ENCODE results near the gene GNB4. TPM values are rescaled to one million over a fixed set of nuclear protein-coding genes. Genes with fewer than 3 reads are reported as not detected.

GNB4 gene
- total and polyA plus RNA-seq, 2 of the 8 experiments (the other 6 are each of a cell fraction or from before 2014, with no cell fraction given) = 13.4 to 29.2 TPM

DNA sequence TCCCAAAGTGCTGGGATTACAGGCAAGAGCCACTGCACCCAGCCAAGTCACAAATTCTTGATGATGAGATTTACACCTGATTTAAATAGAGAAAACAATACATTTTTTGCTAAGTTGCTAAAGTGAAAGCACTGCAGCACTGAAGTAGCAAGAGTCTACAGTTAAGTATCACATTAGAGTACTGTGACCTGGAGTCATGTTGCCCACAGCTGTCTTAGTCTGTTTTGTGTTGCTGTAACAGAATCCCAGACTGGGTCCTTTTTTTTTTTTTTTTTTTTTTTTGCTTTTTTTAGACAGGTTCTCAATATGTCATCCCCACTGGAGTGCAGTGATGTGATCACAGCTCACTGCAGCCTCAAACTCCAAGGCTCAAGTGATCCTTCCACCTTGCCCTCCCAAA, 23.2 kb upstream of the GNB4 start:
- Histone ChIP-seq H3K27me3 (replicated peaks in 1 of 4; ENCODE audit: control insufficient read depth in 3 of 4, extremely low read depth in 1 of 4, insufficient read depth in 3 of 4, low read length in 3 of 4) (no peaks in the 10 kb centered on the region), H2BK20ac (ENCODE audit: low read length) (no peak overlapping the region), H4K8ac (ENCODE audit: extremely low read depth, insufficient read depth, low read length) (no peak overlapping the region), H3K79me2 (ENCODE audit: control insufficient read depth in 1 of 2, insufficient read depth in 2 of 2, low read length in 2 of 2) (no peaks in the 10 kb centered on the region), H3K79me1 (ENCODE audit: low read depth, low read length) (no peaks in the 10 kb centered on the region), H4K20me1 (replicated peaks in 1 of 2; ENCODE audit: control insufficient read depth in 1 of 2, insufficient read depth in 2 of 2, low read length in 2 of 2) (no peaks in the 10 kb centered on the region), H2AFZ (ENCODE audit: low read length) (no peak overlapping the region), H4K91ac (replicated peaks; ENCODE audit: insufficient read length, low read length) (no peak overlapping the region), H3K56ac (replicated peaks; ENCODE audit: insufficient read length, low read depth, low read length) (no peak overlapping the region), H4K5ac (ENCODE audit: insufficient read length, low read depth, low read length) (no peak overlapping the region), H2BK120ac (replicated peaks; ENCODE audit: low read depth, low read length) (no peak overlapping the region), H3K36me3 (ENCODE audit: control insufficient read depth in 2 of 4, insufficient read depth in 4 of 4, low read length in 3 of 4) (no peaks in the 10 kb centered on the region), H3K4me2 (ENCODE audit: insufficient read depth in 1 of 2, low read depth in 2 of 2, low read length in 2 of 2) (no peak overlapping the region), H3K9ac (replicated peaks in 1 of 4; ENCODE audit: extremely low read depth in 1 of 4, low read depth in 3 of 4, low read length in 3 of 4) (no peak overlapping the region), H3K23ac (ENCODE audit: insufficient read length) (no peak overlapping the region), H3K27ac (ENCODE audit: low read depth, low read length) (no peak overlapping the region), H2AK5ac (ENCODE audit: low read depth, low read length) (no peak overlapping the region), H3K18ac (ENCODE audit: extremely low read depth, low read length) (no peak overlapping the region), H3K4ac (replicated peaks; ENCODE audit: insufficient read length, low read depth, low read length) (no peak overlapping the region), H3K23me2 (ENCODE audit: low read depth, low read length) (no peaks in the 10 kb centered on the region), H3K4me3 (ENCODE audit: extremely low read depth in 1 of 4, insufficient read depth in 2 of 4, low read depth in 3 of 4, low read length in 4 of 4) (no peak overlapping the region), H3K14ac (ENCODE audit: insufficient read length) (no peak overlapping the region), H2BK12ac (ENCODE audit: low read depth, low read length) (no peak overlapping the region), H3K9me3 (ENCODE audit: insufficient read depth in 2 of 2, low read depth in 1 of 2, low read length in 1 of 2) (no peaks in the 10 kb centered on the region), H2BK5ac (ENCODE audit: low read depth, low read length) (no peak overlapping the region), H2BK15ac (ENCODE audit: low read length) (no peak overlapping the region), H3K4me1 (replicated peaks in 1 of 4; ENCODE audit: control insufficient read depth in 3 of 4, insufficient read depth in 4 of 4, low read length in 3 of 4) (no peaks in the 10 kb centered on the region)
- CTCF ChIA-PET (ENCODE audit: partially characterized antibody) = interaction anchor here (1.2 kb wide), 1 partner anchor 11 kb away, joined by 3 read pairs; no protein-coding TSS in a partner anchor
- DNase-seq (ENCODE audit: low read depth in 1 of 2, low spot score in 2 of 2) = no peak
- FAIRE-seq = no peak
- POLR2A ChIA-PET (ENCODE audit: partially characterized antibody) = no interaction called here
- TF ChIP-seq TEAD4 (IDR thresholded peaks at IDR 0.05; ENCODE audit: low read depth, low read length) (no peak), KDM1A (IDR thresholded peaks at IDR 0.05; ENCODE audit: borderline replicate concordance, low read length) (no peak), CEBPB (IDR thresholded peaks at IDR 0.05; ENCODE audit: low read depth, low read length) (no peak), HDAC2 (IDR thresholded peaks at IDR 0.05; ENCODE audit: borderline replicate concordance in 1 of 2, low read depth in 2 of 2, low read length in 2 of 2) (no peak), KDM4A (IDR thresholded peaks at IDR 0.05; ENCODE audit: low read depth, low read length, severe bottlenecking) (no peak), BRCA1 (IDR thresholded peaks at IDR 0.05; ENCODE audit: low read depth, low read length) (no peak), ZNF274 (IDR thresholded peaks at IDR 0.05; ENCODE audit: borderline replicate concordance, extremely low read depth, low read length) (no peak), CHD2 (IDR thresholded peaks at IDR 0.05; ENCODE audit: low read length) (no peak), CBX8 (IDR thresholded peaks at IDR 0.05; ENCODE audit: borderline replicate concordance, low read depth, low read length) (no peak), POU5F1 (IDR thresholded peaks at IDR 0.05; ENCODE audit: low read depth, low read length) (no peak), MAFK (IDR thresholded peaks at IDR 0.05; ENCODE audit: low read depth, low read length) (no peak), TAF1 (IDR thresholded peaks at IDR 0.05; ENCODE audit: low read depth, low read length) (no peak)
- TF ChIP-seq, protein P1, sequence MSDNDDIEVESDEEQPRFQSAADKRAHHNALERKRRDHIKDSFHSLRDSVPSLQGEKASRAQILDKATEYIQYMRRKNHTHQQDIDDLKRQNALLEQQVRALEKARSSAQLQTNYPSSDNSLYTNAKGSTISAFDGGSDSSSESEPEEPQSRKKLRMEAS (IDR thresholded peaks at IDR 0.05) = no peak
- TF ChIP-seq, protein P2, sequence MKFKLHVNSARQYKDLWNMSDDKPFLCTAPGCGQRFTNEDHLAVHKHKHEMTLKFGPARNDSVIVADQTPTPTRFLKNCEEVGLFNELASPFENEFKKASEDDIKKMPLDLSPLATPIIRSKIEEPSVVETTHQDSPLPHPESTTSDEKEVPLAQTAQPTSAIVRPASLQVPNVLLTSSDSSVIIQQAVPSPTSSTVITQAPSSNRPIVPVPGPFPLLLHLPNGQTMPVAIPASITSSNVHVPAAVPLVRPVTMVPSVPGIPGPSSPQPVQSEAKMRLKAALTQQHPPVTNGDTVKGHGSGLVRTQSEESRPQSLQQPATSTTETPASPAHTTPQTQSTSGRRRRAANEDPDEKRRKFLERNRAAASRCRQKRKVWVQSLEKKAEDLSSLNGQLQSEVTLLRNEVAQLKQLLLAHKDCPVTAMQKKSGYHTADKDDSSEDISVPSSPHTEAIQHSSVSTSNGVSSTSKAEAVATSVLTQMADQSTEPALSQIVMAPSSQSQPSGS (IDR thresholded peaks at IDR 0.05; ENCODE audit: low read length) = no peak

Data from H1 (cell line).